HCT116 (cell line): ENCODE results near the gene VPS9D1.

ENCODE experiments used
- CEBPB ChIP-seq: IDR thresholded peaks from 2 replicates; pipeline ENCODE4 v1.6.1; 2012; ENCODE audit warnings: low read depth
- EGR1 ChIP-seq: IDR thresholded peaks from 2 replicates; pipeline ENCODE4 v1.6.1; 2012; ENCODE audit warnings: low read depth
- EZH2 ChIP-seq: fragments of 200-600 bp; sonication (generic); IDR thresholded peaks from 2 replicates; pipeline ENCODE4 v1.6.1; 2017; ENCODE audit warnings: antibody characterized with exemption, mixed run types
- MAX ChIP-seq: IDR thresholded peaks from 2 replicates; pipeline ENCODE4 v1.6.1; 2012
- POLR2A ChIP-seq: IDR thresholded peaks from 2 replicates; pipeline ENCODE4 v1.7.0; 2011; ENCODE audit warnings: borderline replicate concordance; ENCODE audit not compliant: insufficient read depth, insufficient read length; ENCODE audit errors: extremely low read depth
- POLR2AphosphoS5 ChIP-seq: IDR thresholded peaks from 2 replicates; pipeline ENCODE4 v1.6.1; 2011; ENCODE audit warnings: mild to moderate bottlenecking, low read depth, low read length, moderate library complexity
- SIN3A ChIP-seq: IDR thresholded peaks from 2 replicates; pipeline ENCODE4 v1.6.1; 2012; ENCODE audit warnings: low read depth
- SP1 ChIP-seq: IDR thresholded peaks from 2 replicates; pipeline ENCODE4 v1.6.1; 2012; ENCODE audit warnings: low read depth
- TF ChIP-seq, protein P1 (sequence below), 3 experiments: fragments of 200-600 bp in 1 of 3; sonication (generic) in 1 of 3; IDR thresholded peaks in 2 of 3; conservative IDR thresholded peaks in 1 of 3; 2 replicates each; pipeline ENCODE4 v1.5.1; 2012 to 2017; ENCODE audit warnings: low read depth in 2 of 3, low read length in 2 of 3, antibody characterized with exemption in 1 of 3, borderline replicate concordance in 1 of 3, control low read depth in 1 of 3, mild to moderate bottlenecking in 1 of 3, mixed read lengths in 1 of 3, mixed run types in 1 of 3, moderate library complexity in 1 of 3; ENCODE audit not compliant: insufficient read depth in 1 of 3

GRCh38 chr16:89720551-89720812 is 216 bp downstream of the VPS9D1 start:
- TF ChIP-seq, protein P1, sequence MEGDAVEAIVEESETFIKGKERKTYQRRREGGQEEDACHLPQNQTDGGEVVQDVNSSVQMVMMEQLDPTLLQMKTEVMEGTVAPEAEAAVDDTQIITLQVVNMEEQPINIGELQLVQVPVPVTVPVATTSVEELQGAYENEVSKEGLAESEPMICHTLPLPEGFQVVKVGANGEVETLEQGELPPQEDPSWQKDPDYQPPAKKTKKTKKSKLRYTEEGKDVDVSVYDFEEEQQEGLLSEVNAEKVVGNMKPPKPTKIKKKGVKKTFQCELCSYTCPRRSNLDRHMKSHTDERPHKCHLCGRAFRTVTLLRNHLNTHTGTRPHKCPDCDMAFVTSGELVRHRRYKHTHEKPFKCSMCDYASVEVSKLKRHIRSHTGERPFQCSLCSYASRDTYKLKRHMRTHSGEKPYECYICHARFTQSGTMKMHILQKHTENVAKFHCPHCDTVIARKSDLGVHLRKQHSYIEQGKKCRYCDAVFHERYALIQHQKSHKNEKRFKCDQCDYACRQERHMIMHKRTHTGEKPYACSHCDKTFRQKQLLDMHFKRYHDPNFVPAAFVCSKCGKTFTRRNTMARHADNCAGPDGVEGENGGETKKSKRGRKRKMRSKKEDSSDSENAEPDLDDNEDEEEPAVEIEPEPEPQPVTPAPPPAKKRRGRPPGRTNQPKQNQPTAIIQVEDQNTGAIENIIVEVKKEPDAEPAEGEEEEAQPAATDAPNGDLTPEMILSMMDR (IDR thresholded peaks at IDR 0.05 in 2 of 3, conservative IDR thresholded peaks at IDR 0.05 in 1 of 3; ENCODE audit: borderline replicate concordance in 1 of 3, insufficient read depth in 1 of 3, low read depth in 2 of 3, low read length in 2 of 3) = no peak
- no peak for TF ChIP-seq SIN3A
- no peak for TF ChIP-seq EZH2
- no peak for TF ChIP-seq CEBPB
- peak; percentile 16 for TF ChIP-seq POLR2A
- no peak for TF ChIP-seq MAX
- TF ChIP-seq SP1 = no peak
- no peak for TF ChIP-seq EGR1
- TF ChIP-seq POLR2AphosphoS5 = no peak
